SK-N-MC (cell line): ENCODE data around the gene MIER2.
"Not testable (repeated sequence)": the region's sequence is repeated elsewhere in the genome, so short reads cannot be mapped to it uniquely, and the experiment has no call there.

Experiments used
- DNase-seq: peaks from one replicate; pipeline ENCODE4 v3.0.0-alpha.2; 2011; ENCODE audit warnings: low read depth, low spot score
- H3K27ac ChIP-seq: fragments of 200-600 bp; sonication (generic); 2 replicates; pipeline ENCODE4 v1.5.1; 2016; ENCODE audit warnings: mixed run types
- H3K36me3 ChIP-seq: fragments of 200-600 bp; sonication (generic); 2 replicates; pipeline ENCODE4 v1.6.1; 2017; ENCODE audit warnings: antibody characterized with exemption, low read length, mixed read lengths; ENCODE audit not compliant: insufficient read depth
- H3K4me3 ChIP-seq: fragments of 200-600 bp; sonication (generic); 2 replicates; pipeline ENCODE4 v1.5.1; 2016
- H3K9ac ChIP-seq: fragments of 200-600 bp; sonication (generic); 2 replicates; pipeline ENCODE4 v1.8.0; 2017; ENCODE audit warnings: mixed run types, mixed read lengths; ENCODE audit not compliant: insufficient read length
- H3K9me3 ChIP-seq: fragments of 200-600 bp; sonication (generic); 2 replicates; pipeline ENCODE4 v1.6.1; 2017; ENCODE audit warnings: low read depth, mild to moderate bottlenecking, antibody characterized with exemption, low read length, moderate library complexity, mixed read lengths
- EZH2 ChIP-seq: fragments of 200-600 bp; sonication (generic); IDR thresholded peaks from one replicate; pipeline ENCODE4 v1.6.1; 2017; ENCODE audit warnings: antibody characterized with exemption
- FOXP2 ChIP-seq: optimal IDR thresholded peaks from 2 replicates; pipeline ENCODE3; 2011; ENCODE audit warnings: mild to moderate bottlenecking, moderate library complexity; ENCODE audit not compliant: insufficient read depth; ENCODE audit errors: extremely low read length, control extremely low read depth
- POLR2AphosphoS5 ChIP-seq: IDR thresholded peaks from 2 replicates; pipeline ENCODE4 v1.6.1; 2012; ENCODE audit warnings: mild to moderate bottlenecking, low read depth, low read length, borderline replicate concordance

MIER2 gene

GRCh38 chr19:275958-276646 lies 68.5 kb downstream of the MIER2 start:
- H3K27ac ChIP-seq, result no peak overlapping the region
- H3K9ac ChIP-seq, result no peak overlapping the region
- H3K9me3 ChIP-seq, result no peaks in the 10 kb centered on the region
- no peaks in the 10 kb centered on the region for H3K36me3 ChIP-seq
- TF ChIP-seq POLR2AphosphoS5 (no peak), EZH2 (no peak)
- no peak overlapping the region for H3K4me3 ChIP-seq
- no peak for DNase-seq

GRCh38 chr19:275000-275399 lies 69.6 kb downstream of the MIER2 start:
- Histone ChIP-seq H3K36me3 (no peaks in the 10 kb centered on the region), H3K9me3 (no peaks in the 10 kb centered on the region), H3K4me3 (no peak overlapping the region), H3K27ac (no peak overlapping the region), H3K9ac (no peak overlapping the region)
- DNase-seq, result no peak
- no peak for TF ChIP-seq EZH2
- TF ChIP-seq POLR2AphosphoS5, result no peak
- TF ChIP-seq FOXP2, result no peak

GRCh38 chr19:273393-273792 lies 71.2 kb downstream of the MIER2 start:
- H3K36me3 ChIP-seq, result no peaks in the 10 kb centered on the region
- no peak overlapping the region for H3K9ac ChIP-seq
- H3K27ac ChIP-seq, result no peak overlapping the region
- H3K4me3 ChIP-seq, result no peak overlapping the region
- no peak for DNase-seq
- no peaks in the 10 kb centered on the region for H3K9me3 ChIP-seq
- no peak for TF ChIP-seq POLR2AphosphoS5
- no peak for TF ChIP-seq EZH2
- TF ChIP-seq FOXP2, result no peak

DNA sequence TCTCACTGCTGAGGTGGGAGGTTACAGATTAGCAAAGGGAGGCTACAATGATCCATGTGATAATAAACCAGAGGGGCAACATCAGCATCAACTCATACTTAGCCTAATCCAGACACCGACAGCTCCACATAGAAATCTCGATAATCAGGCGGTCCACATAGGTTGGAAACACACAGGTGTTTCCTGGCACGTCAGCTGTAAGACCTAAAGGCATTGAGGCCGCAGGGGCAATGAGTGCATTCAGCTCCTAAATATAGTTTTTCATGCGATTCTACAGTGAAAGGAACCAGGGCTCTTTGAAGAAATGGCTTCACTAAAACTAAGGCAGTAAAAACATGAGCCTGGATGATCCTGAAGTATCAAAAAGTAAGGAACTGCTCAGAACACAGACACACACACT lies 72.7 kb downstream of the MIER2 start:
- DNase-seq, result no peak
- no peaks in the 10 kb centered on the region for H3K9me3 ChIP-seq
- no peak overlapping the region for H3K9ac ChIP-seq
- no peaks in the 10 kb centered on the region for H3K36me3 ChIP-seq
- H3K27ac ChIP-seq, result no peak overlapping the region
- H3K4me3 ChIP-seq, result no peak overlapping the region
- TF ChIP-seq FOXP2, result no peak
- TF ChIP-seq POLR2AphosphoS5, result no peak
- no peak for TF ChIP-seq EZH2

DNA sequence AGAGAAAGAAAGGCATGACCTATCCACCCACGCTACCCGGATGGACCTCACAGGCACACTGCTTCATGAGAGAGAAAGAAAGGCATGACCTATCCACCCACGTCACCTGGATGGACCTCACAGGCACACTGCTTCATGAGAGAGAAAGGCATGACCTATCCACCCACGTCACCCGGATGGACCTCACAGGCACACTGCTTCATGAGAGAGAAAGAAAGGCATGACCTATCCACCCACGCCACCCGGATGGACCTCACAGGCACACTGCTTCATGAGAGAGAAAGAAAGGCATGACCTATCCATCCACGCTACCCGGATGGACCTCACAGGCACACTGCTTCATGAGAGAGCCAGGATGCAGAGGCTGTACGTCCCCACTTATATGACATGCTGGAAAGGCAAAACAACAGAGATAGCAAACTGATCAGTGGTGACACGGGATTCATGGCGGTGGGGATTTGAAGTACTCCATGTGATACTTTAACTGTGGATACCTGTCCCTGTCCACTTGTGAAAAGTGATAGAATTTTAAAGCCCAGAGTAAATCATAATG lies 73.8 kb downstream of the MIER2 start:
- not testable (repeated sequence) for H3K9ac ChIP-seq, H3K4me3 ChIP-seq, H3K27ac ChIP-seq

GRCh38 chr19:269241-269640 lies 75.4 kb downstream of the MIER2 start:
- H3K27ac ChIP-seq, result no peak overlapping the region
- H3K9ac ChIP-seq, result no peak overlapping the region
- H3K9me3 ChIP-seq, result no peaks in the 10 kb centered on the region
- H3K36me3 ChIP-seq, result no peaks in the 10 kb centered on the region
- no peak overlapping the region for H3K4me3 ChIP-seq
- TF ChIP-seq FOXP2 (no peak), POLR2AphosphoS5 (no peak), EZH2 (no peak)
- DNase-seq, result no peak

More for the DNA sequence above, 73.8 kb downstream of the MIER2 start:
- not testable (repeated sequence) for DNase-seq, H3K36me3 ChIP-seq, H3K9me3 ChIP-seq

- Histone ChIP-seq H3K9me3 (no peaks in the 10 kb centered on the region), H3K36me3 (no peaks in the 10 kb centered on the region), H3K9ac (no peak overlapping the region), H3K4me3 (no peak overlapping the region), H3K27ac (no peak overlapping the region)
- no peak for DNase-seq
- TF ChIP-seq POLR2AphosphoS5, result no peak
- no peak for TF ChIP-seq FOXP2
- TF ChIP-seq EZH2, result no peak
These were observed 82.5 kb downstream of the MIER2 start for GRCh38 chr19:262125-262524.

DNA sequence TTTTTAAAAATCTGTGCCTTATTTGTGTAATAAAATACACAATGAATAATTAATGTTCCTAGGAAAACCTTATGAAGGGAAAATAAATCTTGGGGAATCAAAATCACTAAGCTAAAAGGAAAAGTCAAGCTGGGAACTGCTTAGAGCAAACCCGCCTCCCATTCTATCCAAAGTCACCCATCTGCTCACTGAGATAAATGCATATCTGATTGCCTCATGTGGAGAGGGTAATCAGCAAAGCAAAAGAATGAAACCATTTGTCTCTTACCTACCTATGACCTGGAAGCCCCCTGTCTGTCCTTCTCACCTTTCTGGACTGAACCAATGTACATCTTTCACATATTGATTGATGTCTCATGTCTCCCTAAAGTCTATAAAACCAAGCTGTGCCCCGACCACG lies 87.8 kb downstream of the MIER2 start:
- DNase-seq, result not testable (repeated sequence)

More for the DNA sequence above, 87.8 kb downstream of the MIER2 start:
- not testable (repeated sequence) for H3K9me3 ChIP-seq, H3K4me3 ChIP-seq, H3K36me3 ChIP-seq, H3K9ac ChIP-seq, H3K27ac ChIP-seq
